Vagina (tissue), 2 donors: ENCODE data around the gene SMS.

Source experiments
- POLR2A ChIP-seq, 2 donors: fragments of 450-650 bp; IDR thresholded peaks; one replicate each; pipeline ENCODE4 v1.6.1; 2017; ENCODE audit warnings: antibody characterized with exemption in 2 of 2, mild to moderate bottlenecking in 2 of 2, moderate library complexity in 2 of 2
- POLR2AphosphoS5 ChIP-seq, 2 donors: sonication (generic); formaldehyde crosslinking; IDR thresholded peaks; one replicate each; pipeline ENCODE4 v1.9.0; 2017; ENCODE audit warnings: antibody characterized with exemption in 2 of 2, mild to moderate bottlenecking in 2 of 2, low read depth in 1 of 2; ENCODE audit not compliant: insufficient read depth in 1 of 2
- TF ChIP-seq, protein P1 (sequence below), 3 experiments: fragments of 450-650 bp in 2 of 3; fragments of 200-600 bp in 1 of 3; sonication (generic) in 1 of 3; IDR thresholded peaks; one replicate each; pipeline ENCODE4 v1.5.1; 2017 to 2019; ENCODE audit warnings: antibody characterized with exemption in 3 of 3, mild to moderate bottlenecking in 2 of 3, moderate library complexity in 2 of 3

DNA sequence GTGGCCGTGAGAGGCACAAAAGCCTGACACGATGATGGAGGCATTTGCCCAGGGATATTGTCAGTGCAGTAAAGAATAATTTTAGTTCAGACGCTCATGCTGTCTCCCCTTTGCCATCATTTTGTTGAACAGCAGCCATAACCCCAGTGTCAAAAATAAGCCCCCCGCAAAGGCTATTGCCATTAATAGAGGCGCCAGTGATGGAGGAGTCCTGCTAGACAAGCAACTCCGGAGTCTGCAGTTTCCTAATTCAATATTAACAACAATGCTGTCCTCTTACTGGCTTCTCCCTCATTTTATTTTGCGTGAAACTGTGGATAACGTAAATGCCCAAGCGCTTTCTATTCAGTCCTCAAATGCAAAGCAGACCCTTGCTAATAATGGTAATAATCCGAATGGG lies 603 bp upstream of the SMS start:
- TF ChIP-seq, protein P1, sequence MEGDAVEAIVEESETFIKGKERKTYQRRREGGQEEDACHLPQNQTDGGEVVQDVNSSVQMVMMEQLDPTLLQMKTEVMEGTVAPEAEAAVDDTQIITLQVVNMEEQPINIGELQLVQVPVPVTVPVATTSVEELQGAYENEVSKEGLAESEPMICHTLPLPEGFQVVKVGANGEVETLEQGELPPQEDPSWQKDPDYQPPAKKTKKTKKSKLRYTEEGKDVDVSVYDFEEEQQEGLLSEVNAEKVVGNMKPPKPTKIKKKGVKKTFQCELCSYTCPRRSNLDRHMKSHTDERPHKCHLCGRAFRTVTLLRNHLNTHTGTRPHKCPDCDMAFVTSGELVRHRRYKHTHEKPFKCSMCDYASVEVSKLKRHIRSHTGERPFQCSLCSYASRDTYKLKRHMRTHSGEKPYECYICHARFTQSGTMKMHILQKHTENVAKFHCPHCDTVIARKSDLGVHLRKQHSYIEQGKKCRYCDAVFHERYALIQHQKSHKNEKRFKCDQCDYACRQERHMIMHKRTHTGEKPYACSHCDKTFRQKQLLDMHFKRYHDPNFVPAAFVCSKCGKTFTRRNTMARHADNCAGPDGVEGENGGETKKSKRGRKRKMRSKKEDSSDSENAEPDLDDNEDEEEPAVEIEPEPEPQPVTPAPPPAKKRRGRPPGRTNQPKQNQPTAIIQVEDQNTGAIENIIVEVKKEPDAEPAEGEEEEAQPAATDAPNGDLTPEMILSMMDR (IDR thresholded peaks at IDR 0.05): no peak
- TF ChIP-seq POLR2AphosphoS5 (IDR thresholded peaks at IDR 0.05; ENCODE audit: insufficient read depth in 1 of 2, low read depth in 1 of 2) (no peak), POLR2A (IDR thresholded peaks at IDR 0.05) (no peak)
